ENCODE measurements around the gene HOXA4.

The HOXA4 gene

DNA sequence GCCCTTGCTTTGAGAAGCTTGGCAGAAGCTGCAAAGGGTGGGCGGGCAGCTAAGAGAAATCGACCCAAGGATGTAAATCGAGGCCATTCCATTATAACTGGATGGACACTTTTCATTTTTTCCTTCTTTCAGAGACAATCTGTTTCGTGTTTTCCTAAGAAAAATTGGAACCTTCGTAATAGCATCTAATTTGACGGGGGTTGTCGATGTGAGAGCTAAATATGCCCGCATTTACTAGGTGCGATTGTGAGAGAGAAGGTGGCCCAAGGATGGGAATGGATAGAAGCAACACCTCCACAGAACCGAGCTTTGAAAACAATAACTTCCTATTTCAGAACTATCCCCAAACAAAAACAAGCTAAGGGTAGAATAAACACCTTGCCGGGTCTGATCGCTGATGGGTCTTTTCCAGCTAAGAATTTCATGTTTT lies 848 bp upstream of the HOXA4 start:
- no peak for DNase-seq

DNA sequence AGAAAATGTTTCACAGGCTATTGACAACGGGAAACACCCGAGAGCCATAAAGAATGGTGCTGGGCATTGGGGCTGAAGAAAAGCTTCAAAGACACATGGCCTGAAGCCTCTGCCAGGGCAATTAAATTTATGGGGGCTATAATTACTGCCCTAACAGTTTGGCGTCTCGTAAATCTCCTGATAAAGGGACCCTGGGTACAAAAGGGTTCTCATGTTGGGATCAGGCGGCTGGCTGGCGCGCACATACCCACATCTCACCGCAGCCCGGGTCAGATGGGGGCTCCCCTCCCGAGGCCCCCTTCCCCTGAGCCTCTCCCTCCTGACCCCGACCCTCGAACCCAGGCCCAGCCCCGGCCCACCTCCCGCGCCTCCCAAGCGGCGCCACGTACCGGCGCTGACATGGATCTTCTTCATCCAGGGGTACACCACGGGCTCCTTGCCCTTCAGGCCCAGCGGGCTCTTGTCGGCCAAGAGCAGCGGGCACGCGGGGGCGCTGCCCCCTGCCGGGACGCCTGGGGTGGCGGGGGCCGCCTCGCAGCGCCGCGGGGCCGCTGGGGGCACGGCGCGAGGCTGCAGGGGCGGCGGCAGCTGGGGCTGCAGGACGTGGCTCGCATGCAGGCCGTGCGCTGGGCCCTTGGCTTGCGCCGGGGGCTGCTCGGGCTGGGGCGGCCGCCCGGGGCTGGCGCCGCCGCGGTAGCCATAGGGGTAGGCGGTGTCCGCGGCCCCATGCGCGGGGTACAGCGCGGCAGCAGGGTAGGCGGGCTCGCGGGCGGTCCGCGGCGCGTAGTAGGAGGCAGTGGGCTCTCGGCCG lies 623 bp downstream of the HOXA4 start:
- DNase-seq: peak; percentile 62

DNA sequence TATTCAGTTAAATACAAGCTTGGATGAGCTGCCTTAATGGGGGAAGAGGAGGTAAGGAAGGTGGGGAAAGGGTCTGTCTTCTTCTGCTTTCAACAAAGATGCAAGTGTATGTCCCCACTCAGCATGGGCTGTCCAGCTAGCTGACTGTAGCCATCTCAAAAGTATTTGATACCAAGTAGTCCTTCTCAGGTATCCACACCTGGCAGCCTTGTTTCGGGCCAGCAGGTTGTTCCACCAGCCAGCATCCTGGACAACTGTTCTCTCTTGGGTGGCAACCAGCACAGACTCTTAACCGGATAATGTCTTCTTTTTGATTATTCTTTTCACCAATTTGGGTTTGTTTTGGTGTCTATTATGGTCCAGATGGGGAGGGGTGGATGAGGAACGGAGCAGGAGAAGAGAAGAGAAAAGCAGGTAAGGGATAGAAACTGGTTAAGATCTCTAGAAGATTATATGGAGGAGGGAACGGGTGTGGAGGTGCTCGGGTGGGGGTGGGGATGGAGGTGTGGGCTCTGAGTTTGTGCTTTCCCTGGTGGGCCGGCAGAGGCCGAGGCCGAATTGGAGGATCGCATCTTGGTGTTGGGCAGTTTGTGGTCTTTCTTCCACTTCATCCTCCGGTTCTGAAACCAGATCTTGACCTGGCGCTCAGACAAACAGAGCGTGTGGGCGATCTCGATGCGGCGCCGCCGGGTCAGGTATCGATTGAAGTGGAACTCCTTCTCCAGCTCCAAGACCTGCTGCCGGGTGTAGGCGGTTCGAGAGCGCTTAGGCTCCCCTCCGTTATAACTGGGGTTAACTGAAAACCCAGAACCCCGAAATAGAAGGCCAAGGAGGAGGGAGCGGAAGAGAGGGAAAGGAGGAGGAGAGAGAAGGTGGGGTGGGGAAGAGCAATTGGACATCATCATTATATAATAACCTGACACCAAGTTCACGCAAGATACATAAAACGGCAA lies 1.5 kb downstream of the HOXA4 start:
- DNase-seq: no peak

DNA sequence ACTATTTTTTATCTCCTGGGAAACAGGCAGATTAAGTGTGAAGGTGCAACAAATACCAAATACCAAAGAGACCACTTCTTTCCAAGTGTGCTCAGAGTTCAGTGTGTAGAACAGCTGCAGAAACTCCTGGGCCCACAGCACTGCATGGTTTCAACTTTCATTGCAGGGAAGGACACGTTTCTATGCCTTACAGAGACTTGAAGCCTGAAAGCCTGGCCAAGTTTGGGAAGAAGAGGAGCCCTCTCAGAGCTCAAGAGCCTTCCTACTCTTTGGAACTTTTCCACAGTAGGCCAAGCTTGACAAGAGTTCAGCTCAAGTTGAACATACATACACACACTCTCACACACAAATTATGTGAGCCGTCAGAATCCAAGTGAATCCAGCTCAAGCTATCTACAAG lies 2.5 kb downstream of the HOXA4 start:
- DNase-seq: no peak

DNA sequence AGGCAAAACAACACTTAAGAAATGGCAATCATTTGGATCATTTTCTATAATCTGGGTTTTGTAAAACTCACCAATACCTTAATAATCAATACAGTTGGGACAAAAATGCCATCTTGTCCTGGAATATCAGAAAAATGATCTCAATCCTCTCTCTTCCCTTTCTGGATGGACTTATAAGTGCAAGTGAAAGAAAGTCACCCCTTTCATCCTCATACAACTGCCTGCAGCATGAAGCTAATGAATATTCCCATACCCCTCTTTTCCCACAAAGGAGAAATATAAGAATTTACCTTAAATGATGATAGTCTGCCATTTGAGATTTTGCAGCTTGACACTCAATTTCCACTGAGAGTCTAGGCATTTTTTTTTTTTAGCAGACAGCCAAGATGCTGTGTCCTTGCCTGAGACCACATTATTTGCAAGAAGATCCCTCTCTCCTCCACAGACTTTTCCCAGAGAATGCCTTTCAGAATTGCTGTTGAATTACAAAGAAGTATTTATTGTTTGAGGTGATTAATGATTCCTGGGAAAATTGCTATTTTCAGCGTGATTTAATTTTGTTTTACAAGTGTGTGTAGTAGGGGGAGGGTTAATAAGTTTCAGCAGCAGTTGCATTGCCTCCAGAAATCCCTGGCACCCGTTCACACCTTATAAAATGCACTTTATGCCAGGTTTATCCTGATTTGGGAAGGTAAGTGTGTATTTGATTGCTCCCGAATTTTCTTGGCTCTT lies 3.8 kb downstream of the HOXA4 start:
- no peak for DNase-seq

DNA sequence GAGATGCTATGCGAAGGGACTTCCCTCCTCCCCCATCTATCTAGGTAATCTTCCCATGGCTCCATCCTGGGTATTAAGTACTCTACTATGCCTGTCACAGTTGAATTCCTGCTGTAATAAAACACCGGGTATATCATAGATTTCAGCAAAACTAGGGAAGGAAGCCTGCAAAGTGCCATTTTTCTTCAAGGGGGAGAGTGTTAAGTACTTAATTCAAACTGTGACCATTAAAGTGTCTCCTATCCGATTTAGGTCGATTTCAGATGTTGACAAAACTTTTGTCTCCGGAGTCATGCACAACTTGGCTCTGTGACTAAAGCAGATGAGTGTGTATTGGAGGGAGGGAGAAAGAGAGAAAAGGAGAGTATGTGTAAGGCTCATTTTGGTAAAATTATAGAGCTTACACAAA lies 4.6 kb downstream of the HOXA4 start:
- DNase-seq: no peak

DNA sequence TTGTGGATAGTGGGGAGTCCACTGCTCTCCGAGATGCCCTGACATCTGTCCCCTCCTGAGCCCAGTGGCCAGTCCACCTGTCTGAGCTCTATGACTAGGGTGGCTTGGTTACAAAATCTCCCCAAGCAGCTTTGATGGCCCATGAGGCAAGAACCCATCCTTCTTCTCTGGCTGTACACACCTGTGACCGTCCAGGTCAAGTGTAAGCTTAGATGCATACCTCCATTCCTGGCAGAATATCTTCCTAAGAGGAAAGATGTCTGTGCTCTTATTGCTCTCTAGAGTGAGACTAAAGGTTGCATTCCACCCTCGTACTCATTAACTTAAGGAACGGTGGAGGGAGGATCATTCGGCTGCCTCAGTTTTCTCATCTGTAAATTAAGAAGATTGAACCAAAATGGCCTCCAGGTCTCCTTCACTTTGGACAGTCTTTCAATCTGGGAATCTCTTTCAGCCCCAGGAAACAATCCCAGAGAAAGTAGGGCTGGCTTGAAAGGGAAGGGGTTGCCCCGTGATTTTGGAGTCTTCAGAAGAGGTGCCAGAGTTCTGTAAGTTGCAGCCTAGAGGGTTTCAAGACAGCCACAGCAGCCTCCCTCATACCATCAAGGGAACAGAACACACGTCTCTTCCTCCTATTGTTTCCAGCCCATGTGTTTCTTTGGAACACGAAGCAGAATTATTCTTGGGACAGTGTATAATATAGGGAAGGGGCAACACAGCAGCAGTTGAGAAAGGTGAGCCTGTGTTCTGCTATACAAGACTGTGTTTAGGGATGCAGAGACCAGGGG lies 5.5 kb downstream of the HOXA4 start:
- DNase-seq: no peak

DNA sequence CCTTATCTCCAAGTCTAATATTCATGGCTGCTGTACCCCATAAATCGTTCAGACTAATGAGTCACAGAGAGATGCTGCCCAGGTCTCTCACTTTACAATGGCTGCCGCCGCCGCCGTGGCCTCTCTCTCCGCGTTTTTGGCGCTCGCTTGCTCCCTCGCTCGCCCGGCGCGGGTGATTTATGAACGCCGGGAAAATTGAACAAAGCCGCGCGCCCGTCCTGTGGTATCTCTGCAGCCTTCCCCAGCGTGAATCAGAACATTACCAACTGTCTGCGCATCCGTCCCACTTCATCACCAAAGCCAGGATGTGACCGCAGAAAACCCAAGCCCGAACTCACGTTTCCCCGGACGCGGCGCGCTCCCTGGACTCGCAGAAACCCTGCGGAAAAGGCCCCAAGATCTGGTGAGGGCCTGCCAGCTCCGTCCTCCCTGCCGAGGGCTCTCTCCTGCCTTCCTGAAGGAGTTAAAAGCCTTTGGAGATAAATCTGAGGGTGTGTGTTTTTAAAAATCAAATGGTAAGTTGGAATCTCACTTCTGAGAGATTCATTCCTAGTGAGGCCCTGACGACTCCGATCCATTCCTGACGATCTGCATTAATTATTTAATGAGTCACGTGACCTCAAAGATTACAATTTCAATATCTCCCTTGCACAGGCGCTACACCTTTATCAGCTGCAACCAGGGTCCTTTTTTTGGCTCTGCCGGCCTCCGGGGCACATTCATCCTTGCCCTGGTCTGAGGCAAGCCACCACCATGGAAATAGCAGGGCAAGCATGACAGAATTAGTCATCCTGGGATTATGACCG lies 6.3 kb downstream of the HOXA4 start:
- DNase-seq: no peak

DNA sequence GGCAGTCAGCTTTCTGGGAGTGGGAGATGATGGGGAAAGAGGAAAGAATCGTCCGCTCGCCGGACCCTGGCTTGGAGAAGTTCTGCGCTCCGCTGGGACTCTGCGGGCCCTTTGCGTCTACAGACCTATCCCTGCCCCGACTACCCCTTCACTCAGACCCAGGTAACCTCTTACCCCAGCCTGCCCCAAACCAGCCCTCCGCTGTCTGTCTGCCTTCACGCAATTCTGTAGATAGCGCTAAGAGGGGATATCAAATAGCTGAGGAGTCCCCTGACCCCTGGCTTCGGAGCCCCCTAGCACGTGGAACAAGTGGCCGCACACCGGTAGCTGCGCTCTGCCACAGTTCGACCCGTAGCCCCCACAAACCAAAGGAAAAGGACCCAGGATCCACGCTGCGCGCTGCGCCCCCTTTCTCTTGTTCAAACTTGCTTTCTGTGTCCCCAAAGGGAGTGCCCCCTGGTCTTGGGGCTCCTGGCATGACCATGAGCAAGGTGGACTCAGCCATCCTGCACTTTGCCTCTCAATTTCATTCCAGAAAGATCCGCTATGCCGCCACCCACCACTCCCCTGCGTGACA lies 7.0 kb downstream of the HOXA4 start:
- no peak for DNase-seq

DNA sequence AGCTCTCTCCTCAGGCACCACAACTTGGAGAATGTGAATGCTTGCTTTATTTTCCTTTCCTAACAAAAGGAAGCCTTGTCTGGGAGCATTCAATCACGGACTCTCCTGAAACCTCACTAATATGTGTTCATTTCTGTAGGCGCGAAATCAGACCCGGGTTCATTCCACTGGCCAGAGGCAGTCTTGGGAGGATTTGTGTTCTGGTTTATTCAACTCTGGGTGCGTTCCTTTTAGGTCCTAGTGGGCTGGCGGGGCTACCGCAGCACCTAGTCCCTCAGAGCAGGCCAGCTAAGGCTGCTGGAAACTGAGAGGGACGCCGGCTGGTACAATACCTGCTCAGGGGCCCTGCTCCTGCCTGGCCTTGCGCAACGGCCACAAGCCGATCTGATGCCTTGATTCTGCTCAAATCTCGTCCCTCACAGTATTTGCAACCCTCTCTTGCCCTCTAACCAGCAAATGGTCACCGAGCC lies 7.5 kb downstream of the HOXA4 start:
- DNase-seq: no peak

DNA sequence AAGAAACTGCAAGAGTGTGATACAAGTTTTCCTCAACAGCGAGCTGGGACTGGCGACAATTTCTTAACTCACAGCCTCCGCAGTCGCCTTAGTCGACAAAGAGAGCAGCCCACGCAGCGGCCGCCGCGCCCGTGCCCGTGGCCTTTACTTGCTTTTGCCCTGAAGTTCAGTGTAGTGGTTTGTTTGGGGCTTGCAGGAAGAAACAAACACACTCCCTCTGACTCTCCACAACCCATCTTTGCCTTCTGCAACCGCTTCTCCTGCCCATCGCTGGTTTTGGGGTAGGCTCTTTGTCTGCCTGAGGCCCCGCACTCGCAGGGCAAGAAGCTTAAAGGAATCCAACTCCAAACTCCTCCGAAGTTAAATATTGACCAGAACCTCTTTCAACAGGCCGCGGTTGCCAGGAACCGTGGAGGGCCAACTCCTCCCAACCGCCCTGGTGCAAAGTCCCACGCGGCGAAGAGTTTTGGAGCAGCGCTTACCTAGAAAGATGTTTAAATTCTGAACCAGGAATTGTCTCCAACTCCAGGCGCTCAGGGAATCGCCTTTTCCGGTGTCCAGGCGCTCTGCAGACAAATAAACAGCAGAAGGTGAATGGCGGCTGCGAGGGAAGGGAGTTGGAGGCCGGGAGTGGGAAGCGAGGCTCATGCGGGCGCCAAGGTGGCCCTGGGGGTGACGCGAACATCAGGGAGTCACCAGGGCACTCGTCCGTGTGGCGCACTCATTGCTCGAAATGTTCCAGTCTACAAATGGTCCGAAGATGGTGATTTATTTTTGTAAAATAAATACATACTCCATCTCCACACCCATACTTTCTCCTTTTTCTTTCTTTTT lies 8.3 kb downstream of the HOXA4 start:
- DNase-seq: no peak

DNA sequence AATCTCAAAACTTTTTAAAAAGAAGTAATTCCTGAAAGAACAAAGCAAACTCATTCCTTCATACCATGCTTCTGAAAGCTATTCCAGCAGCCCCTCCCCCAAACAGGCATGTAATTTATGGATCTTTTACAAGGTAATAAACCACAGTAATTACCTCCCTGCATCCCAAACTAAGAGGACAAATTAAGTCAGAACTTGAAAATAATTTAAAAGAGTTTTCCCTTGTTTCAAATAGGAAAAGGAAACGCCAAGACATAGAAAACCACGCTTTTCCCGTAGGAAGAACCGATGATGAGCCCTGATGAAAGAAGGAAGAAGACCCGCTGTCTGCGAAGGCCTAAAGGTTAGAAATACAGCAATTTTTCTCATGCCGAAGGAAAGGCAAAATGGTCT lies 8.9 kb downstream of the HOXA4 start:
- DNase-seq: no peak

DNA sequence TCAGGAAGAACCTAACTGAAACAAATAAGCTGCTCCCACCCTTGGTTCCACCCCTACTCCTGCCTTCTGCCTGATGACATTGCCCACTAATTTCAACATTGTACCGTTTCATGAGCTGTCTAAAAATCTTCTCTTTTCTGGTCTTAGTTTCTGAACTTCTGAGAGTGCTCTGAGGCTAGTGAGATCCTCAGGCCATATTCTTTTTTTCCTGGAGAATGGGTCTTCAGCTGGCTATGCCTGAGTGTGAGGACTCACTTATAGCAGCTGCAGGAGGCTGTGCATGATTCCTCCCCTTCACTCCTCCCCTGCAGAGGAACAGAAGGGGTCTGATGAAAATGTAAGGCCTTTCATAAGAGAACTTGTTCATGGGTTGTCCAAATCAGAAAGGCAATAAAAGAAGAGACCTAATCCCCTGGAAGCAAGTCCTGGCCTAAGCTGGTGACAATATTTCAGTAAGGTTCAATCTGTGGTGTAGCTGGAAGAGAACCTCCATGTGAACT lies 11.1 kb downstream of the HOXA4 start:
- DNase-seq: no peak

DNA sequence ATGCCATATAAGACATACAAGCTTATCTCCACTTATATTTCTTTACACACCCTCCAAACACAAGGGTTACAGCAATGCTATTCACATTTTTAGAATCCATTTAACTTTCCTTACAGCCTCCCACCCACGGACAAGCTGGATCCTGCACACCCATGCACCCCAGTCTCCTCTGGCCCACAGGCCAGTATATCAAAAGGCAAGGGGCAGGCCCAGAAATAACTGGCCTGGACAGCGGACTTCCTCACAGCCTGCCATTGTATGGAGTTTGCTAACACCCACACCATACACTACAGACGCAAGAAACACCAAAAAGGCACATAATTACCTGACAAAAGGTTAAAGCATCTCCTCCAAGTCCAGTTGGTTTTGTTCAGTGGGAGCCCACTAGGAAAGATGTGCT lies 12.0 kb downstream of the HOXA4 start:
- no peak for DNase-seq

DNA sequence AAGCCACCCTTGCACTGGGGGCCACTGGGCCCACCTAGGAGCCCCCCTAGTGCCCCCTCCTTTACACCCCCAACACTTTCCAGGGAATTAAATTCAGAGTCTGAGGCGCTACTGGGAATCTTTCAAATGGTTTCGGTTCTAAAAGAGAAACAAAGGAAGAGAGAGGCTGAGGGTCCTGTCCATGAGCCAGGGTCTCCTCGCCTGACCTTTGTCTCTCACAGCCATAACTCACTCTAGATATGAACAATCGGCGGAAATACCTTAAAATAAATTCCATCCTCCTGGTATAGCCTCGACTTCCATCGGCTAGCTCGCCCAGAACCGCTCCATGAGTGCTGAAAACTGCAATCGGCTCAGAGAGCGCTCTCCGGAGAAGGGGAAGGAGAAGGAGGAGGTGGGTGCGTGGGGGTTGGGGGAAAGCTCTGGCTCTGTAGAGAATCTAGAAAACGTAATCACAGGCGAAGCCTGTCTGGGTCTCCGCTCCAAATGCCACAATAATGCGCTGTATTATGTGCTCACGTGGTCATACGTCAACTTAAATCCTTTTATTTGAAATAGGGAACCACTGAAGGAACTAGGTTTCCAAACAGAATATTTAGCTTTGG lies 12.6 kb downstream of the HOXA4 start:
- no peak for DNase-seq

DNA sequence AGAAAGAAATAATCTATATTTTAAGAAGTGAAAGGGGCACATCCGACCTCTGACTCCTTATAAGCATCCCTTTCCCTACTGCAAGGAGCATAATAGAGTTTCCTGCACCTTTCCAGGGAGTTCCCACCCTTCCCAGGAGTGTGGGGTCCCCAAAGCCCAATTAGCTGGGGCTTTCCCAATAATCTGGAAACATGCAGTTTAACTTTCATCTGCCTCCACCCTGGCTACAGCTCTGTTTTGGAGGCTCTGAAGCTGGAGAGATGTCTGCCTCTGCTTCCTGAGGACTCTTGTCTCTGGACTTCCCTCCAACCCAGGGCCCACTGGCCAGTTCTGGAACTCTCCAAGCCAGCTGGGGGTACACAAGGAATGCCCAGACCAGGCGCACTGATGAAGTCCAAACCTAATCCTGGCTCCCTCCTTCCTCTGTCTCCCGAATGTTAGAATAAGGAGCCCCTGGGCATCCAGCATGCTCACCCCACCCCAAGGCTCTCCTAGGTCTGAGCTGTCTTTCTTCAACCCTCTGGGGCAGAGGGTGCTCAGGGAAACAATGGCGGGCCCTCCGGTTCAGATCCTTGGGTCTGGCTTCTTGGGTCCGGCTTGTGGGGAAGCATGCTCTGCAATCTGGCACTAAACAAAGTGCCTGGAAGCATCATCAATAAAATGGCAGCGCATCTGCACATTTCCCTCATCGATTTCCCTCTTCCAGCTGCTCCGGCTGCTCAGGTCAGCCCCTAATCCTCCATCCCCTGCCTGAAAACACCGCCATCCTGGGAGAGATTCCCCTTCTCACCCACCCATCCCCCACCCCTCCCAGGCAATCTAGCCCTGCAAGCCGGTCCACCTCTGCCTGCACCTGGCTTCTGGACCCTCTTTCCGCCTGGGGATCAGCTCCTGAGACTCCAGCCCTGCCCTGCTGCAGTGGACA lies 13.3 kb downstream of the HOXA4 start:
- no peak for DNase-seq

DNA sequence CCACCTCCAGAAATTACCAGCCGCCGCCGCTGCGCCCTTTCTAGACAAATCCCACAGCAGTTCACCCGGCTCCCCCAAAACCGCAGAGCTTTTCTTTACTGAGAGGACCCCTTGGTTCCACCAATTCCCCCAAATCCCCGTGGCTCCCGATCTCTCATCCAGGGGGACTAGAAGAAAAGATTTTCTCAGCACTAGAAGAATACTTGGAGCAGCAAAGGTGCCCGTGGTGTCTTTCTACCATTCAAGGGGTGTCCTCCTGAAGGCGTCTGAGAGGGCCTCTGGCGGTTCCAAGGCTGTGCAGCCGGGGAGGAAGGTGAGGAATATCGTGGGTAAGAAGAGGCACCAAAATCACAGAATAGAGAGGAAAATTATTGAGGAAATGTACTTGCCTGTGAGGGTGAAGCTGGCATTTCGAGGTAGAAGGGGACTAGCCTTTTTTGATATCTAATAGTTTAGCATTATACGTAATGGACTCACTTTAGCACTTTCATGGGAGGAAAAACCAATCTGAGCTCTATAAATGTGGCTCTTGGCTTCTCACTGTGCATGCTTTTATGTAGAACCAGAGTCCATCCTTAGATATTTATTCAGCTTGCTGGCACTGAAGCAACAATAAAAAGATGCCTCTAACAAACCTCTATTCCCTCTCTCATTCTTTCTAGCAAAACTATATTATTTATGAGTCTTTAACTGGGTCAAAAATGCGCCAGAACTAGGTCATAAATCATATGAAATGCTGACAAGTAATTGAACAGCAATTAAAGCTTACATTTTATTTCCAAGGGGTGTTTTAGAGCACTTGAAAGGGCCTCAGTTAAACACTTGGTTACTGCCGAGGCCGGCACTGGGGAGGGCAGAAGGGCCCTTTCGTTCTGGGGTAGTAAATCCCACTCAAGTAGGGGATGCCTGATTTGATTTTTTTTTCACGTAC lies 14.3 kb downstream of the HOXA4 start:
- DNase-seq: peak; percentile 20
